DMS 273 (cell line): ENCODE data around the gene G6PC3.
"Not testable (repeated sequence)": the region's sequence is repeated elsewhere in the genome, so short reads cannot be mapped to it uniquely, and the experiment has no call there.

ENCODE experiments used
- DNase-seq: peaks from one replicate; lab custom pipeline; 2025; ENCODE audit not compliant: unreplicated experiment; lab: John Stamatoyannopoulos, UW

The G6PC3 gene

GRCh38 chr17:44105941-44106340 lies 35.4 kb downstream of the G6PC3 start:
- no peak for DNase-seq

GRCh38 chr17:44106801-44107200 lies 36.3 kb downstream of the G6PC3 start:
- DNase-seq: no peak

- DNase-seq: peak; percentile 60
These were observed 38.1 kb downstream of the G6PC3 start for GRCh38 chr17:44108440-44109311.

- DNase-seq: no peak
These were observed 38.7 kb downstream of the G6PC3 start for GRCh38 chr17:44109312-44109630.

GRCh38 chr17:44110011-44110686 lies 39.6 kb downstream of the G6PC3 start:
- no peak for DNase-seq

GRCh38 chr17:44110823-44111633 lies 40.5 kb downstream of the G6PC3 start:
- DNase-seq: peak; percentile 97

- DNase-seq: no peak
These were observed 41.2 kb downstream of the G6PC3 start for GRCh38 chr17:44111777-44112176.

- peak; percentile 40 for DNase-seq
These were observed 42.0 kb downstream of the G6PC3 start for GRCh38 chr17:44112284-44113280.

GRCh38 chr17:44113382-44113781 lies 42.8 kb downstream of the G6PC3 start:
- no peak for DNase-seq

- no peak for DNase-seq
These were observed 43.6 kb downstream of the G6PC3 start for GRCh38 chr17:44113868-44114840.

GRCh38 chr17:44115585-44116415 lies 45.3 kb downstream of the G6PC3 start:
- DNase-seq: peak; percentile 68

- no peak for DNase-seq
These were observed 46.8 kb downstream of the G6PC3 start for GRCh38 chr17:44117351-44117750.

- DNase-seq: no peak
These were observed 48.0 kb downstream of the G6PC3 start for GRCh38 chr17:44118427-44119050.

GRCh38 chr17:44119062-44119461 lies 48.5 kb downstream of the G6PC3 start:
- DNase-seq: no peak

- DNase-seq: no peak
These were observed 49.3 kb downstream of the G6PC3 start for GRCh38 chr17:44119798-44120197.

GRCh38 chr17:44120281-44120680 lies 49.7 kb downstream of the G6PC3 start:
- not testable (repeated sequence) for DNase-seq

GRCh38 chr17:44120851-44121605 lies 50.5 kb downstream of the G6PC3 start:
- peak; percentile 75 for DNase-seq
